Suprapubic skin (tissue), 4 donors: Measurements from ENCODE around the gene HOXA4.

Source experiments
- EP300 ChIP-seq: sonication (generic); formaldehyde crosslinking; IDR thresholded peaks from one replicate; pipeline ENCODE4 v1.6.1; 2017; ENCODE audit warnings: antibody characterized with exemption
- POLR2A ChIP-seq, 2 donors: fragments of 450-650 bp; IDR thresholded peaks; one replicate each; pipeline ENCODE4 v1.6.1; 2017; ENCODE audit warnings: antibody characterized with exemption in 2 of 2, mild to moderate bottlenecking in 2 of 2, moderate library complexity in 2 of 2
- POLR2AphosphoS5 ChIP-seq, 3 donors: sonication (generic); formaldehyde crosslinking; IDR thresholded peaks; one replicate each; pipeline ENCODE4 v1.6.1; 2017; ENCODE audit warnings: antibody characterized with exemption in 3 of 3
- TF ChIP-seq, protein P1 (sequence below), 2 donors: fragments of 200-600 bp in 1 of 2; fragments of 450-650 bp in 1 of 2; sonication (generic) in 1 of 2; IDR thresholded peaks; one replicate each; pipeline ENCODE4 v1.5.1; 2016 to 2019; ENCODE audit warnings: antibody characterized with exemption in 2 of 2, mild to moderate bottlenecking in 1 of 2, moderate library complexity in 1 of 2

- TF ChIP-seq, protein P1, sequence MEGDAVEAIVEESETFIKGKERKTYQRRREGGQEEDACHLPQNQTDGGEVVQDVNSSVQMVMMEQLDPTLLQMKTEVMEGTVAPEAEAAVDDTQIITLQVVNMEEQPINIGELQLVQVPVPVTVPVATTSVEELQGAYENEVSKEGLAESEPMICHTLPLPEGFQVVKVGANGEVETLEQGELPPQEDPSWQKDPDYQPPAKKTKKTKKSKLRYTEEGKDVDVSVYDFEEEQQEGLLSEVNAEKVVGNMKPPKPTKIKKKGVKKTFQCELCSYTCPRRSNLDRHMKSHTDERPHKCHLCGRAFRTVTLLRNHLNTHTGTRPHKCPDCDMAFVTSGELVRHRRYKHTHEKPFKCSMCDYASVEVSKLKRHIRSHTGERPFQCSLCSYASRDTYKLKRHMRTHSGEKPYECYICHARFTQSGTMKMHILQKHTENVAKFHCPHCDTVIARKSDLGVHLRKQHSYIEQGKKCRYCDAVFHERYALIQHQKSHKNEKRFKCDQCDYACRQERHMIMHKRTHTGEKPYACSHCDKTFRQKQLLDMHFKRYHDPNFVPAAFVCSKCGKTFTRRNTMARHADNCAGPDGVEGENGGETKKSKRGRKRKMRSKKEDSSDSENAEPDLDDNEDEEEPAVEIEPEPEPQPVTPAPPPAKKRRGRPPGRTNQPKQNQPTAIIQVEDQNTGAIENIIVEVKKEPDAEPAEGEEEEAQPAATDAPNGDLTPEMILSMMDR (IDR thresholded peaks at IDR 0.05): no peak
- no peak for TF ChIP-seq POLR2A (IDR thresholded peaks at IDR 0.05)
- TF ChIP-seq POLR2AphosphoS5 (IDR thresholded peaks at IDR 0.05): no peak
- no peak for TF ChIP-seq EP300
Observed at GRCh38 chr7:27099453-27100370, 30.8 kb downstream of the HOXA4 start.
